ENCODE data around the gene CEP43. TPM values are rescaled to one million over a fixed set of nuclear protein-coding genes. Genes with fewer than 3 reads are reported as not detected.

The CEP43 gene
- total and polyA plus RNA-seq, 2 of the 8 experiments (the other 6 are each of a cell fraction or from before 2014, with no cell fraction given), result 12.0 to 31.2 TPM

- Histone ChIP-seq H2BK120ac (replicated peaks; ENCODE audit: low read depth, low read length) (no peak overlapping the region), H3K56ac (replicated peaks; ENCODE audit: insufficient read length, low read depth, low read length) (no peak overlapping the region), H2BK15ac (ENCODE audit: low read length) (no peak overlapping the region), H3K27ac (ENCODE audit: low read depth, low read length) (no peak overlapping the region), H2BK20ac (ENCODE audit: low read length) (no peak overlapping the region), H3K36me3 (ENCODE audit: control insufficient read depth in 2 of 4, insufficient read depth in 4 of 4, low read length in 3 of 4) (peaks cover 0 to 1% (median 0%) of the 10 kb centered on the region in 4 experiments; a peak in 1 of 8 replicates), H3K79me1 (ENCODE audit: low read depth, low read length) (no peaks in the 10 kb centered on the region), H3K18ac (ENCODE audit: extremely low read depth, low read length) (no peak overlapping the region), H3K23ac (ENCODE audit: insufficient read length) (no peak overlapping the region), H3K23me2 (ENCODE audit: low read depth, low read length) (no peaks in the 10 kb centered on the region), H2BK12ac (ENCODE audit: low read depth, low read length) (no peak overlapping the region), H4K8ac (ENCODE audit: extremely low read depth, insufficient read depth, low read length) (no peak overlapping the region), H2BK5ac (ENCODE audit: low read depth, low read length) (no peak overlapping the region), H3K4me2 (ENCODE audit: insufficient read depth in 1 of 2, low read depth in 2 of 2, low read length in 2 of 2) (no peak overlapping the region), H3K4me1 (replicated peaks in 1 of 4; ENCODE audit: control insufficient read depth in 3 of 4, insufficient read depth in 4 of 4, low read length in 3 of 4) (no peaks in the 10 kb centered on the region; a peak in 1 of 7 replicates), H2AFZ (ENCODE audit: low read length) (no peak overlapping the region), H3K4me3 (ENCODE audit: extremely low read depth in 1 of 4, insufficient read depth in 2 of 4, low read depth in 3 of 4, low read length in 4 of 4) (no peak overlapping the region), H3K9ac (replicated peaks in 1 of 4; ENCODE audit: extremely low read depth in 1 of 4, low read depth in 3 of 4, low read length in 3 of 4) (no peak overlapping the region), H3K27me3 (replicated peaks in 1 of 4; ENCODE audit: control insufficient read depth in 3 of 4, extremely low read depth in 1 of 4, insufficient read depth in 3 of 4, low read length in 3 of 4) (no peaks in the 10 kb centered on the region), H4K5ac (ENCODE audit: insufficient read length, low read depth, low read length) (no peak overlapping the region), H4K91ac (replicated peaks; ENCODE audit: insufficient read length, low read length) (no peak overlapping the region), H3K79me2 (ENCODE audit: control insufficient read depth in 1 of 2, insufficient read depth in 2 of 2, low read length in 2 of 2) (no peaks in the 10 kb centered on the region), H3K9me3 (ENCODE audit: insufficient read depth in 2 of 2, low read depth in 1 of 2, low read length in 1 of 2) (no peaks in the 10 kb centered on the region), H2AK5ac (ENCODE audit: low read depth, low read length) (no peak overlapping the region), H4K20me1 (replicated peaks in 1 of 2; ENCODE audit: control insufficient read depth in 1 of 2, insufficient read depth in 2 of 2, low read length in 2 of 2) (no peaks in the 10 kb centered on the region), H3K4ac (replicated peaks; ENCODE audit: insufficient read length, low read depth, low read length) (no peak overlapping the region), H3K14ac (ENCODE audit: insufficient read length) (no peak overlapping the region)
- TF ChIP-seq SIX5 (IDR thresholded peaks at IDR 0.05; ENCODE audit: low read depth, low read length) (no peak), SP4 (IDR thresholded peaks at IDR 0.05; ENCODE audit: low read length) (no peak)
- WGBS, 2 experiments (ENCODE audit: extremely low coverage in 1 of 2, insufficient coverage in 1 of 2, insufficient read length in 1 of 2, insufficient replicate concordance in 2 of 2, low coverage in 1 of 2, low lambda C conversion rate in 2 of 2, missing lambda C conversion rate in 1 of 2), result 88% methylated on average over 1 of the region's 2 CpGs; no CpG with 5 or more reads in 1 of the 2 experiments
- ChIA-PET CTCF (ENCODE audit: partially characterized antibody) (interaction anchor here (0.8 to 1.7 kb wide), 3 partner anchors 10 to 201 kb away, joined by 4 to 5 read pairs (median 4); no protein-coding TSS in a partner anchor), POLR2A (ENCODE audit: partially characterized antibody) (interaction anchor here (1.0 kb wide), 1 partner anchor 12 kb away, joined by 3 read pairs; no protein-coding TSS in a partner anchor)
- FAIRE-seq, result no peak
- DNase-seq (ENCODE audit: low read depth in 1 of 2, low spot score in 2 of 2), result no peak
These were observed 22.6 kb upstream of the CEP43 start for GRCh38 chr6:166976636-166977035.
